HUES64 (cell line): ENCODE results near the gene ARMCX6. TPM values are rescaled to one million over a fixed set of nuclear protein-coding genes. Genes with fewer than 3 reads are reported as not detected.
"Not testable (repeated sequence)": the region's sequence is repeated elsewhere in the genome, so short reads cannot be mapped to it uniquely, and the experiment has no call there.

Experiments
- H3K27ac ChIP-seq: 2 replicates; pipeline ENCODE4 v1.7.0; 2013; ENCODE audit warnings: low read depth, low read length, inconsistent platforms
- H3K27me3 ChIP-seq: 2 replicates; pipeline ENCODE4 v1.6.1; 2013; ENCODE audit warnings: mild to moderate bottlenecking, low read length; ENCODE audit not compliant: insufficient read depth
- H3K36me3 ChIP-seq: 2 replicates; pipeline ENCODE4 v1.6.1; 2013; ENCODE audit warnings: mild to moderate bottlenecking, low read length; ENCODE audit not compliant: insufficient read depth
- H3K4me1 ChIP-seq: 2 replicates; pipeline ENCODE4 v1.6.1; 2013; ENCODE audit warnings: mild to moderate bottlenecking, low read length, moderate library complexity; ENCODE audit not compliant: insufficient read depth
- H3K4me3 ChIP-seq: 2 replicates; pipeline ENCODE4 v1.5.1; 2013; ENCODE audit warnings: mild to moderate bottlenecking, low read length, moderate library complexity
- H3K9ac ChIP-seq: 2 replicates; pipeline ENCODE4 v1.6.1; 2013; ENCODE audit warnings: mild to moderate bottlenecking, low read depth, low read length
- H3K9me3 ChIP-seq: 2 replicates; pipeline ENCODE4 v1.6.1; 2013; ENCODE audit warnings: low read depth, low read length; ENCODE audit not compliant: insufficient read depth
- WGBS: fragments of 150-250, 120-280 bp; methylation state at CpG from one replicate; pipeline ENCODE4 v1.1.7; 2013; ENCODE audit warnings: missing lambda C conversion rate; 5-methylcytosine and 5-hydroxymethylcytosine counted together
- polyA plus RNA-seq, 2 experiments: library from polyadenylated mRNA; stranded (reverse); fragments of 50-300 nt; gene quantifications; one replicate each; pipeline ENCODE4 v1.2.3, GENCODE V29; 2013

Gene ARMCX6
- 24.0 TPM for polyA plus RNA-seq (2013, experiment 1 of 2)
- polyA plus RNA-seq (2013, experiment 2 of 2): 33.4 TPM

GRCh38 chrX:101617211-101618191 is at the start of gene ARMCX6:
Gene ARMCX6, minus strand, starts transcription at chrX:101618000. Its CDS starts 1,380 bp downstream, at chrX:101616620.
- no peaks in the 10 kb centered on the region for H3K27me3 ChIP-seq
- peaks cover 5% of the 10 kb centered on the region for H3K36me3 ChIP-seq
- H3K4me1 ChIP-seq: peaks cover 19% of the 10 kb centered on the region
- peak within 1 kb of the TSS; percentile 78; the same call in 1 of the 2 replicates for H3K27ac ChIP-seq
- H3K9me3 ChIP-seq: no peaks in the 10 kb centered on the region
- peak within 1 kb of the TSS; percentile 77 for H3K9ac ChIP-seq
- WGBS: under 1% methylated on average over 21 of the region's 39 CpGs
- peak within 1 kb of the TSS; percentile 77 for H3K4me3 ChIP-seq

GRCh38 chrX:101659601-101660063 is 41.8 kb upstream of the ARMCX6 start, which contains the start of gene ARMCX2:
Gene ARMCX2, minus strand, starts transcription at chrX:101659850. Its CDS starts 2,262 bp downstream, at chrX:101657588.
- Histone ChIP-seq H3K4me1 (no peaks in the 10 kb centered on the region; the same call in 1 of the 2 replicates), H3K9ac (peak within 1 kb of the TSS; percentile 89), H3K36me3 (peaks cover 27% of the 10 kb centered on the region), H3K27me3 (no peaks in the 10 kb centered on the region), H3K4me3 (peak within 1 kb of the TSS; percentile 96), H3K27ac (peak within 1 kb of the TSS; percentile 83), H3K9me3 (no peaks in the 10 kb centered on the region)
- WGBS: under 1% methylated on average over 21 of the region's 22 CpGs

DNA sequence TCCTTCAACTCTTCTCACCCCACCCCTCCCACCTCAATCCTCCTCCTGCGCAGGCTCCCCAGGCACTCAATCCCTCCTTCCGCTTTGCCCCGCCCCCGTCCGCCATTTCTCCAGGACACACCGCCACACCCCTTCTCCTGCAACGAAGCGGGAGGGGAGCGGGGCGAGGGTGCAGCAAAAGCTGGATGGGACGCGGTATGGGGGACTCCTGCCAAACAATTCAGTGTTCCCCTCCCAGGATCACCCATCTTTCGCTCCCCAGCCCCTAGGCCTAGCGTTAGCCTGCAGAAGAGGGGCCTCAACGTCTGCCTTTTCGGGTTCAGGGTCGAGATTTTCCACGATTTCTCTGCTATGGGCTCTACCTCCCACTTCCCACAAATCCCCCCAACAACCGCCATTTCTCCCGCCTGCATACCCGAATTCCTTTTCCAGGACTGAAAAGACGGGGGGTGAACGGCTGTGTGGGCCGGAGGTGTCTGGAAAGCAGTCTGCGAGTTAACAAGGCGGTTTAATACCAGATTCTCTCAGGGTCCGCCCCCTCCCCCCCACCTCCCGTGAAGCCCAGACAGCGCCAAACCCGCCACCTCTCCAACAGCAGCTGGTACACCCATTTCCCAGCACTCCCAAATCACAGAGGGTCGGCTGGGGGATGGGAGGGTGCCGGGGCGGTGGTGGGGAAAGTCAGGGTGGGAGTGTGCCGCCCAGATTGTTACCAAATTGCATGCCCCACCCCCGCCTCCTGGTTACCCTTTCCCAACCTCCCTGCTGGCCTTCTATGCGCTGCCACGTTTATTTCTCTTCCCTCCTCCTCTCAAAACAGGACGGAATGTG is 41.1 kb upstream of the ARMCX6 start:
- H3K9me3 ChIP-seq: no peaks in the 10 kb centered on the region
- no peaks in the 10 kb centered on the region; the same call in 1 of the 2 replicates for H3K4me1 ChIP-seq
- H3K4me3 ChIP-seq: peak overlapping the region; percentile 96
- peak overlapping the region; percentile 83 for H3K27ac ChIP-seq
- H3K9ac ChIP-seq: peak overlapping the region; percentile 89
- peaks cover 27% of the 10 kb centered on the region for H3K36me3 ChIP-seq
- no peaks in the 10 kb centered on the region for H3K27me3 ChIP-seq
- WGBS: under 1% methylated on average over 23 of the region's 38 CpGs

DNA sequence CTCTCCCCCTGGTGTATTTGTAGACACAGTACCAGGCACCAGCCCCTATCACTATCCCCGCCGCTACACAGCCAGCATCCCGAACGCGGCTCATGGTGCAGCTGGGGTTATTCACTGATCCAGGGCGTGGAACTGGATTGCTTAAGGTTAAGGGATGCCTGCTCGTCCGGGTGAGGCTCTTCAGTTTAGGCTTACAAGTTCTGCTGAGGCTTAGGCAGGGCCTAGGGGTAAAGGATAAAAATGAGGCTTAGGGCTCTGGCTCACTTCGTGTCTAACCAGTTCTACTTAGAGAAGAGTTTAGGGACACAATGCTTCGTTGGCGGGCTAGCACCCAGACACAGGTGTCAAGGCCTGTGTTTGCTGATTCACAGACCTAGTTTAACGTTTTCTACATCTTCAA is 39.7 kb upstream of the ARMCX6 start:
- Histone ChIP-seq H3K27ac (no peak overlapping the region), H3K9me3 (no peaks in the 10 kb centered on the region), H3K4me3 (no peak overlapping the region), H3K27me3 (no peaks in the 10 kb centered on the region), H3K4me1 (no peaks in the 10 kb centered on the region; the same call in 1 of the 2 replicates), H3K36me3 (peaks cover 27% of the 10 kb centered on the region), H3K9ac (no peak overlapping the region)
- 95% methylated on average over 12 of the region's 12 CpGs for WGBS

DNA sequence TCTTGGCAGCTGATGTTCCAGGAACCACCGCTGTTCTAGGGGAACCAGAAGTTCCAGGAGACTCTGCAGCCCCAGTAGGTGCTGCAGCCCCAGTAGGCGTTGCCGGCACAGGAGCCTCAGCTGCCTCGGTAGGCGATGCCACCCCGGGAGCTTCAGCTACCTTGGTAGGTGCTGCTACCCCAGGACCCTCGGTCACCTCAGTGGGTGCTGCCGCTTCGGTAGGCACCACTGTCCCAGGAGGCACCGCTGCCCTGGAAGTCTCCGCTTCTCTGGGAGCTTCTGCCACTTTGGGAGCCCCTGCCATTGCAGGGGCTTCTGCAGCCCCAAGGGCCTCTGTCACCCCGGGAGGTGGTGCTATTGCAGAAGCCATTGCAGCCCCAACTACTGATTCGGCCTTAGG is 39.0 kb upstream of the ARMCX6 start:
- no peaks in the 10 kb centered on the region for H3K27me3 ChIP-seq
- WGBS: 90% methylated on average over 13 of the region's 13 CpGs
- no peaks in the 10 kb centered on the region; the same call in 1 of the 2 replicates for H3K4me1 ChIP-seq
- no peak overlapping the region for H3K4me3 ChIP-seq
- peaks cover 27% of the 10 kb centered on the region for H3K36me3 ChIP-seq
- no peaks in the 10 kb centered on the region for H3K9me3 ChIP-seq
- H3K27ac ChIP-seq: no peak overlapping the region
- H3K9ac ChIP-seq: no peak overlapping the region

DNA sequence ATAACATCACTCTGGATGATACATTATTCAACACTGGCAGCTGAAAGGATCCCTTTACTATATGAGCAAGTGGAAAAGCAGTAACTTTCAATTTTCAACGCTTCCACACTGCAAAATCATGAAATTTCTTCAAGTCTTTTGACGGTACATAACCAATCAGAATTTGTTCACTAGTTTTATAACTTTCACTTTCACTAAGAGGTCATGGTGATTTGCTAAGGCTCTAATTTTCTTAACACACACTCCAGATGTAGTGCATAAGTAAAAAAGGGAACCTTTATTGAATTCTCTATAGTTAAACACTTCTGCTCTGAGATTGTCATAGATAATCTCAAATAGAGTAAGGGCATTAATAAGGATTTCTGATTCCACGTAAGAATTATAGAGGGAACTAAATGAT is 37.7 kb upstream of the ARMCX6 start:
- Histone ChIP-seq H3K9me3 (no peaks in the 10 kb centered on the region), H3K27me3 (no peaks in the 10 kb centered on the region), H3K9ac (no peak overlapping the region), H3K36me3 (peaks cover 27% of the 10 kb centered on the region), H3K4me3 (no peak overlapping the region), H3K4me1 (no peaks in the 10 kb centered on the region; the same call in 1 of the 2 replicates), H3K27ac (no peak overlapping the region)
- 97% methylated on average over 3 of the region's 3 CpGs for WGBS

- not testable (repeated sequence) for H3K9ac ChIP-seq, H3K4me3 ChIP-seq, H3K4me1 ChIP-seq, H3K27ac ChIP-seq, H3K36me3 ChIP-seq, H3K27me3 ChIP-seq, H3K9me3 ChIP-seq
Measured at GRCh38 chrX:101647716-101648115, 29.9 kb upstream of the ARMCX6 start.

DNA sequence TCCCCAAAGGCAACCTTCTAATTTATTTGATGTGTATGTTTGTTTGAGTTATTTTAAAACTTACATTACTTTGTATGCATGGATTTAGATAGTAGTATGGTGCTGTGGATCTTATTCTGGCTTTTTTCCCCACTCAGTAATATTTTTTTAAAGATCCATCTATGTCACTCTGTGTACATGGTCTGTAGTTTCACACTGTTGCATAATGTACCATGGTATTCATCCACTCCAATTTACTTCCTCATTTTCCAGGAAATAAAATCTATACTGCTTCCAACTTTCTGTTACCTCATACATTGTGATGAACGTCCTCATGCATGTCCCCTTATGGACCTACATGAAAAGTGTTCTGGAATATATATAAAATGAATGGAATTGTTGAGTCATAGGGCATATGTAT is 24.3 kb upstream of the ARMCX6 start:
- WGBS: 80% methylated on average over 1 of the region's 1 CpG
- Histone ChIP-seq H3K9me3 (no peaks in the 10 kb centered on the region), H3K4me3 (no peak overlapping the region)

DNA sequence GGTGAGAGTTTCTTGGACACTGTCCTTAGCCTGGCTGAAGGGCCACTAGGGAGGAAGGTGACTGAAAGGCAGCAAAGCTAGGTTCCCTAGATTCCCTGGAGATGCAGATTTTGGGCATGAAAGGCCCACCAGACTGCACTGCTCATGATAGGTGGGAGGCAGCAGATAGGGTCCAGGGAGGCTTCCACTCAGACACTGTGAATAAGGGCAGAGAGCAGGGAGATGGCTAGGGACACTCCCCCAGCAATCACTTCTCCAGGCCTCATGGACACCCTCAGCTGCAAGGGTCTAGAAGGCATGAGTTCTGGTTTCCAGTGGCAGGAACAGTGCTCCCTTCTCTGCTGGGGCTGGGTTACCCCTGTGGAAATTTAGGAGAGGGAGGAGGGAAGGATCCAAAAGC is 21.8 kb upstream of the ARMCX6 start:
- no peak overlapping the region for H3K9ac ChIP-seq
- H3K4me3 ChIP-seq: no peak overlapping the region
- no peaks in the 10 kb centered on the region for H3K36me3 ChIP-seq
- H3K27me3 ChIP-seq: no peaks in the 10 kb centered on the region
- no peak overlapping the region for H3K27ac ChIP-seq
- no peaks in the 10 kb centered on the region for H3K4me1 ChIP-seq
- H3K9me3 ChIP-seq: no peaks in the 10 kb centered on the region

More for the DNA sequence above, 24.3 kb upstream of the ARMCX6 start:
- Histone ChIP-seq H3K27me3 (no peaks in the 10 kb centered on the region), H3K36me3 (no peaks in the 10 kb centered on the region), H3K4me1 (no peaks in the 10 kb centered on the region), H3K9ac (no peak overlapping the region), H3K27ac (no peak overlapping the region)

- Histone ChIP-seq H3K4me3 (no peak overlapping the region), H3K36me3 (peaks cover 5% of the 10 kb centered on the region), H3K27ac (no peak overlapping the region), H3K9me3 (no peaks in the 10 kb centered on the region), H3K4me1 (peaks cover 22% of the 10 kb centered on the region), H3K27me3 (no peaks in the 10 kb centered on the region), H3K9ac (no peak overlapping the region)
Measured at GRCh38 chrX:101619364-101619763, 1.6 kb upstream of the ARMCX6 start.

- Histone ChIP-seq H3K9ac (no peak overlapping the region), H3K27ac (no peak overlapping the region), H3K9me3 (no peaks in the 10 kb centered on the region), H3K4me1 (no peaks in the 10 kb centered on the region), H3K36me3 (no peaks in the 10 kb centered on the region), H3K27me3 (no peaks in the 10 kb centered on the region), H3K4me3 (no peak overlapping the region)
- 25% methylated on average over 1 of the region's 1 CpG for WGBS
Measured at GRCh38 chrX:101605728-101606127, 12.1 kb downstream of the ARMCX6 start.
